Body of pancreas (tissue), 4 donors: ENCODE data around the gene GAB2. TPM values are rescaled to one million over a fixed set of nuclear protein-coding genes. Genes with fewer than 3 reads are reported as not detected.

Experiments
- ATAC-seq: fragments of 150-250 bp; one replicate; pipeline ENCODE4 v1.9.1; 2016
- DNase-seq, 4 donors: peaks; one replicate each; pipeline ENCODE4 v3.0.0-alpha.2; 2019
- H3K27ac ChIP-seq, 4 donors: fragments of 200-600 bp; sonication (generic); 1 replicate in 3 of 4; 2 replicates in 1 of 4; pipeline versions ENCODE4 v1.5.1 to v1.6.1; 2016 to 2019; ENCODE audit warnings: mild to moderate bottlenecking in 1 of 4, mixed read lengths in 1 of 4, moderate library complexity in 1 of 4
- H3K27me3 ChIP-seq, 2 donors: fragments of 200-600 bp; sonication (generic); one replicate each; pipeline ENCODE4 v1.6.0; 2016; ENCODE audit warnings: mild to moderate bottlenecking in 1 of 2
- H3K36me3 ChIP-seq, 2 donors: fragments of 200-600 bp; sonication (generic); replicated peaks in 1 of 2; 2 replicates each; pipeline ENCODE4 v1.5.1; 2016; ENCODE audit warnings: low read depth in 2 of 2; ENCODE audit not compliant: insufficient read depth in 1 of 2
- H3K4me1 ChIP-seq: fragments of 200-600 bp; sonication (generic); one replicate; pipeline ENCODE4 v1.6.0; 2016
- H3K4me3 ChIP-seq, 2 donors: fragments of 200-600 bp; sonication (generic); 1 replicate in 1 of 2; 2 replicates in 1 of 2; pipeline ENCODE4 v1.5.1; 2016 to 2019
- H3K9me3 ChIP-seq, 3 donors: fragments of 200-600 bp; sonication (generic); 1 replicate in 2 of 3; 2 replicates in 1 of 3; pipeline ENCODE4 v1.5.1; 2016
- CTCF ChIP-seq, 7 experiments: fragments of 450-650 bp in 4 of 7; fragments of 200-600 bp in 3 of 7; sonication (generic) in 3 of 7; IDR thresholded peaks; one replicate each; pipeline ENCODE4 v1.5.1; 2016 to 2019; ENCODE audit warnings: antibody characterized with exemption in 7 of 7
- POLR2A ChIP-seq, 3 donors: fragments of 450-650 bp; IDR thresholded peaks; one replicate each; pipeline ENCODE4 v1.6.1; 2016; ENCODE audit warnings: antibody characterized with exemption in 3 of 3, mild to moderate bottlenecking in 2 of 3
- WGBS, 2 donors: methylation state at CpG; one replicate each; pipeline ENCODE4 v1.1.5; 2017; 5-methylcytosine and 5-hydroxymethylcytosine counted together
- intact Hi-C: fragments of 100-400 bp; cut with DNase I; formaldehyde crosslinking; loops from one replicate; pipeline ENCODE4 v1.15.1; 2023
- total RNA-seq, 2 donors: library from RNA; depleted of rRNA; stranded (reverse); fragments of >200 nt; gene quantifications; one replicate each; pipeline ENCODE4 v1.1.0, GENCODE V29; 2016

Gene GAB2
- total RNA-seq, 2 donors from 2014 or later = 6.9 to 16.9 TPM

- H3K4me1 ChIP-seq = no peaks in the 10 kb centered on the region
- intact Hi-C loops = no loop called here
- DNase-seq = no peak
- ATAC-seq = no peak
- H3K9me3 ChIP-seq = no peaks in the 10 kb centered on the region
- no peak overlapping the region for H3K4me3 ChIP-seq
- no peaks in the 10 kb centered on the region for H3K27me3 ChIP-seq
- no peak overlapping the region for H3K27ac ChIP-seq
- H3K36me3 ChIP-seq = no peaks in the 10 kb centered on the region
- TF ChIP-seq POLR2A (IDR thresholded peaks at IDR 0.05) (no peak), CTCF (IDR thresholded peaks at IDR 0.05) (no peak)
Measured at GRCh38 chr11:78262691-78263090, 154.9 kb downstream of the GAB2 start.

DNA sequence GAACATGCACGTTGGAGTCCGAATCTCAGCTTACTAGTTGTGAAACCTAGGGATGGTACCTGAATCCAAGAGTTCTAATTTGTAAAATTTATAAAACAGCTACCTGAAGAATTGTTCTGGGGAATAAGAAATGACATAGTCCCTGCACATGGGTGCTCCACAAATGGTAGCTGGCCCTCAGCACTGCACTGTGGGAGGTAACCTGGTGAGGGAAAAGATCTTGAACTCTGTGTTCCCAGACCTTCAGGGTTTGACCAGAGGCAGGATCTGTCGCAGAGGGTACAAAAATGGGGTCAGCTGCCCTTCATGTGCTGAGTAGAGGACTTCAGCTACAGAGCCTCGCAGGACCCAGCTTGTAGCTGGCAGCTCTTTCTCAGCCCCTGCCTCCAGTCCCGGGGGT, 155.4 kb downstream of the GAB2 start:
- H3K27me3 ChIP-seq = no peaks in the 10 kb centered on the region
- intact Hi-C loops = no loop called here
- no peaks in the 10 kb centered on the region for H3K9me3 ChIP-seq
- ATAC-seq = no peak
- no peaks in the 10 kb centered on the region for H3K36me3 ChIP-seq
- TF ChIP-seq POLR2A (IDR thresholded peaks at IDR 0.05) (no peak), CTCF (IDR thresholded peaks at IDR 0.05) (no peak)
- no peak overlapping the region for H3K4me3 ChIP-seq
- WGBS, 2 donors = 72 to 83% methylated on average over 3 to 5 of the region's 5 CpGs
- H3K4me1 ChIP-seq = peaks cover 3% of the 10 kb centered on the region
- no peak for DNase-seq
- no peak overlapping the region for H3K27ac ChIP-seq

GRCh38 chr11:78261828-78262227, 155.8 kb downstream of the GAB2 start:
- no peak for ATAC-seq
- 82 to 84% methylated on average over 4 of the region's 4 CpGs for WGBS, 2 donors

DNA sequence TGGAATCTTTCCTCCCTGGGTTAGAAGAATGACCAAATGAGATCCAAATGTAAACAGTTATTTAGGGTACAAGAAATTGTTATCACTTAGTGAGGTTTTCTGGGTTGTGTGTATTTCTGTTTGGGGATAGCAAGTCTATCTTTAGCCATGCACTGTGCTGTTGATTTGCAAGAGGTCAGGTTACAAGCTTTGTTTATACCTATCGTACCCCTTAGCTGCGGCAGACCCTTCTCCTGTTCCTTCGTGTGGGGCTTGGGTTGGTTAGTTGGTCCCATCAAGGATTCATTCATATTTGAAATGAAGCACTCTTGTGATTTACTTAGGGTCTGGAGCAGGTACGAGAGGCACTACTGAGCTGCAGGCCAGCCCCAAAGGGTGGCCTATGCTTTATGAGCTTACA, 156.3 kb downstream of the GAB2 start:
- Histone ChIP-seq H3K4me3 (no peak overlapping the region), H3K4me1 (peaks cover 12% of the 10 kb centered on the region), H3K36me3 (no peaks in the 10 kb centered on the region), H3K27me3 (no peaks in the 10 kb centered on the region), H3K9me3 (no peaks in the 10 kb centered on the region), H3K27ac (no peak overlapping the region)
- WGBS, 2 donors = 73 to 80% methylated on average over 4 of the region's 4 CpGs
- ATAC-seq (no peak), DNase-seq (no peak)
- intact Hi-C loops = no loop called here
- TF ChIP-seq POLR2A (IDR thresholded peaks at IDR 0.05) (no peak), CTCF (IDR thresholded peaks at IDR 0.05) (no peak)

More at GRCh38 chr11:78261828-78262227, 155.8 kb downstream of the GAB2 start:
- no peaks in the 10 kb centered on the region for H3K36me3 ChIP-seq
- no peaks in the 10 kb centered on the region for H3K9me3 ChIP-seq
- intact Hi-C loops = no loop called here
- H3K27me3 ChIP-seq = no peaks in the 10 kb centered on the region
- TF ChIP-seq CTCF (IDR thresholded peaks at IDR 0.05) = no peak
- peaks cover 7% of the 10 kb centered on the region for H3K4me1 ChIP-seq
- H3K4me3 ChIP-seq = no peak overlapping the region
- H3K27ac ChIP-seq = no peak overlapping the region
- no peak for DNase-seq

DNA sequence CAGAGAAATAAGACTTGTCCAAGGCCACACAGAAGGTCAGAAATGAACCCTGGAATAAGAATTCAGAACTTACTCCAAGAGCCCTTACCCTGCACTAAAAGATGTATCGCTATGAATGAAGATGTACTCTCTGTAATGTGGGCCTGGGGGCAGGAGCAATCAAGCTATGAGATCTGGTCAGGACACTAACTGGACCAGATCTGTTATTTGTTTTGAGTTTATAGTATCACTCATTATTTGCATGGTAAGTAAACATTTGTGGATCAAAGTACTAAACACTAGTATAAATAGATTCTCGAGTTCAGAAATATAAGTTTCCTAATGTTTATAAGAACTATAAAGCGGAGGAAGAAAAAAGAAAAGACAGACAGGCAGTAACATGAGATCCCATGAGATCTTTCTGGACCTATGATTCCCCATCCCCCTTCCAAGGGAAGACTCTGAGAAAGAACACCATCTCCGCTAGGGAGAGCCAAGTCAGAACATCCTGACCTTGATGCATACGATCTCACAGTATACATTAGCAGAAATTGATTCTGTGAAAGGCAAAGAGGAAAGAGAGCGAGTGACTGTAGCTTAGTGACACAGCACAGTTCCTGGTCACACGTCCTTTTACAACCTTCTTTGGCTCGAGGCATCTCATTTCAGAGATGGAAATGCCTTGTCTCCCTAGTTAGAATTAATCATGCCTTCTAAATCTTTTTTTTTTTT, 157.7 kb downstream of the GAB2 start:
- H3K27ac ChIP-seq = no peak overlapping the region
- TF ChIP-seq CTCF (IDR thresholded peaks at IDR 0.05) (no peak), POLR2A (IDR thresholded peaks at IDR 0.05) (no peak)
- 77 to 78% methylated on average over 8 of the region's 8 CpGs for WGBS, 2 donors
- no peaks in the 10 kb centered on the region for H3K36me3 ChIP-seq
- H3K9me3 ChIP-seq = no peaks in the 10 kb centered on the region
- DNase-seq (no peak), ATAC-seq (no peak)
- intact Hi-C loops = no loop called here
- H3K4me3 ChIP-seq = no peak overlapping the region
- H3K27me3 ChIP-seq = no peaks in the 10 kb centered on the region
- H3K4me1 ChIP-seq = peaks cover 12% of the 10 kb centered on the region
